ENCODE measurements around the gene FBRSL1. TPM values are rescaled to one million over a fixed set of nuclear protein-coding genes. Genes with fewer than 3 reads are reported as not detected.

FBRSL1 gene
- total RNA-seq, 1 donor from 2014 or later, result 58.7 TPM

DNA sequence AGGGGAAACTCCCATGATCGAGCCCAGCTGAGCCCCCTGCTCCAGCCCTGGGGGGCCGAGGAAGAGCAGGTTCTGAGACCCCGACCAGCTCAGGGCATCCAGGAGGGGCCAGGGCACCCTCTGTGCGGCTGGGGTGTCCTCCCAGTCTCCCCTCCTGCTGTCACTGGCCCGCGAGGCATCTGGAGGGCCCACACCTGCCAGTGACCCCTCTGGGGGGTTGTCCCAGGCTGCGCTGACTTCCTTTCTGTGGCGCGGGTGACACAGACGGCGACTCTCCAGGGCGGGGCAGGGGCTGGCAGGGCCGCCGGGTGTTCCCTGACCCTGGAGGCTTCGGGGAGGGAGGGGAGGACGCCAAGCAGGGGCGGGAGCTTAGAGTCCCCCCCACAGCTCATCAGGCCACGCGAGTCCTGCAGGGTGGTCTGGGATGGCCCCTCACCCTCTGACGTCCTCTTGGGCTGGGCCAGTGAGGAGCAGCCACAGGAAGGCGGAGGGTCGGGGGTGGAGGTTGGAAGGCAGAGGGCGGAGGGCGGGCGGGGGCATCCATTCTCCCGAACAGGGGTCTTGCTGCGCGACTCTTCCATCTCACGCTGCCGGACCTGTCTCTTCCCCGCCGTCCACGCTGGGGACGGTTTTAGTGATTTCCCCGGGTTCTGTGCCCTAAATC lies 38.6 kb upstream of the FBRSL1 start:
- Mint-ChIP-seq H3K4me1 (peaks cover 48% of the 10 kb centered on the region), H3K4me3 (peak overlapping the region; percentile 32), H3K36me3 (ENCODE audit: low read depth) (no peaks in the 10 kb centered on the region), H3K27me3 (no peaks in the 10 kb centered on the region), H3K27ac (no peak overlapping the region), H3K9me3 (no peaks in the 10 kb centered on the region)
- ChIA-PET CTCF (no interaction called here), POLR2A (interaction anchor here (0.9 to 1.3 kb wide), 2 partner anchors 19 to 35 kb away, joined by 4 to 5 read pairs; no protein-coding TSS in a partner anchor)
- DNase-seq, result no peak
- intact Hi-C loops (cut with micrococcal nuclease), result loop anchor here (1.0 kb wide), 2 partner anchors 16 to 38 kb away; no protein-coding TSS in a partner anchor
- peak; percentile 86 for ATAC-seq (ENCODE audit: low read depth)
- TF ChIP-seq, protein P1, sequence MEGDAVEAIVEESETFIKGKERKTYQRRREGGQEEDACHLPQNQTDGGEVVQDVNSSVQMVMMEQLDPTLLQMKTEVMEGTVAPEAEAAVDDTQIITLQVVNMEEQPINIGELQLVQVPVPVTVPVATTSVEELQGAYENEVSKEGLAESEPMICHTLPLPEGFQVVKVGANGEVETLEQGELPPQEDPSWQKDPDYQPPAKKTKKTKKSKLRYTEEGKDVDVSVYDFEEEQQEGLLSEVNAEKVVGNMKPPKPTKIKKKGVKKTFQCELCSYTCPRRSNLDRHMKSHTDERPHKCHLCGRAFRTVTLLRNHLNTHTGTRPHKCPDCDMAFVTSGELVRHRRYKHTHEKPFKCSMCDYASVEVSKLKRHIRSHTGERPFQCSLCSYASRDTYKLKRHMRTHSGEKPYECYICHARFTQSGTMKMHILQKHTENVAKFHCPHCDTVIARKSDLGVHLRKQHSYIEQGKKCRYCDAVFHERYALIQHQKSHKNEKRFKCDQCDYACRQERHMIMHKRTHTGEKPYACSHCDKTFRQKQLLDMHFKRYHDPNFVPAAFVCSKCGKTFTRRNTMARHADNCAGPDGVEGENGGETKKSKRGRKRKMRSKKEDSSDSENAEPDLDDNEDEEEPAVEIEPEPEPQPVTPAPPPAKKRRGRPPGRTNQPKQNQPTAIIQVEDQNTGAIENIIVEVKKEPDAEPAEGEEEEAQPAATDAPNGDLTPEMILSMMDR (IDR thresholded peaks at IDR 0.05), result no peak

DNA sequence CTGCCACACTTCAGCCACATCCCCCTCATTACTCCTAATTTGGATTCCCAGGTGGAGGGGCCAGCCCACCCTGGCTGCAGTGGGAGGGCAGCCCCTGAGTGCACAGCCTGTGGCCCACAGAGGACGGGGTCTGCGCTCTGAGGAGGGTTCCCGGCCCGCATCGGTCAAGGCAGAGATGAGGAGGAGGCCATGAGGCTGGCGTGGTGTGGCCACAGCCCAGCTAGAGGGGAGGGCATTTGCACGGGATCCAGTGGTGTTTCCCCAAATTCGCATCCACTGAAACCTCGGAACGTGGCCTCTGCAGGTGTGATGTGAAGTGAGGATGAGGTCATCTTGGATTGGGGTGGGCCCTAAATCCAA lies 38.1 kb upstream of the FBRSL1 start:
- intact Hi-C loops (cut with micrococcal nuclease), result loop anchor here (1.0 kb wide), 2 partner anchors 15 to 37 kb away; no protein-coding TSS in a partner anchor
- DNase-seq (no peak), ATAC-seq (ENCODE audit: low read depth) (no peak)
- TF ChIP-seq, protein P1 (IDR thresholded peaks at IDR 0.05), result no peak
- CTCF ChIA-PET, result no interaction called here
- H3K4me3 Mint-ChIP-seq, result no peak overlapping the region
- POLR2A ChIA-PET, result no interaction called here
- peak overlapping the region; percentile 35 for H3K27ac Mint-ChIP-seq
- H3K27me3 Mint-ChIP-seq, result no peaks in the 10 kb centered on the region
- H3K36me3 Mint-ChIP-seq (ENCODE audit: low read depth), result no peaks in the 10 kb centered on the region
- H3K4me1 Mint-ChIP-seq, result peaks cover 46% of the 10 kb centered on the region
- H3K9me3 Mint-ChIP-seq, result no peaks in the 10 kb centered on the region

DNA sequence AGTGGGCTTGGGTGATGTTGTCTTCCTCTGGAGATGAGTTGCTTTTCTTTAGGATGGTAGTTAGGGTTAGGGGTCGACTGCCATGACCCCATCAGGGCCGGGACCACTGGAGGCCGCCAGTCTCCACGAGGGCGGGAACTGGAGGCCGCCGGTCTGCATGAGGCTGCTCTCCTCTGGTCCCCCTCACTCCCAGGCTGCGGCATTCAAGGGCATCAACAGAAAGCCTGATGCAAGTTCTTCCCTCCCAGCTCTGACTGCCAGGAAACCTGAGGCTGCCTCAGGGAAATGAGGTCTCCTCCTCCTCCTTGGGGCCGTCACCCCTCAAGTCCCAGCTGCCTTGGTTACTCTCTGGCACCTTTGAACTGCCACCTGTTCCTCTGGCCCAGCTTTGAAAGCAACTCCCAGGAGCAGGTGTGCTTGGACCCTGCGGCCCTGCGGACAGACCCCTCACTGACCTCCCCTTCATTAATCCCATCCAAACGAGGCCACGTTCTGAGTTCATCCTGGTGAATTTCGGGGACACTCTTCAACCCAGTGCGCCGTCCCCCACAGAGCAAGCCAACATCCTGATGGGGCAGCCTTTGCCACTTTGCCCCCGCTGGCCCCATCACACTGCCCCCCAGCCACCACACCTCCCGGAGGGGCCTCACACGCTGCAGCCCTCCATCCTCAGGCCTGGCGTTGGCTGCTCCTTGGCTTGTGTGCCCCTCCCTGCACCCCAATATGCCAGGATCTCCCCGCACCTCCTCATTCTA lies 37.2 kb upstream of the FBRSL1 start:
- Mint-ChIP-seq H3K27me3 (no peaks in the 10 kb centered on the region), H3K27ac (no peak overlapping the region), H3K4me3 (no peak overlapping the region), H3K4me1 (peaks cover 43% of the 10 kb centered on the region), H3K36me3 (ENCODE audit: low read depth) (no peaks in the 10 kb centered on the region), H3K9me3 (no peaks in the 10 kb centered on the region)
- ChIA-PET POLR2A (no interaction called here), CTCF (no interaction called here)
- DNase-seq (no peak), ATAC-seq (ENCODE audit: low read depth) (no peak)
- intact Hi-C loops (cut with micrococcal nuclease), result no loop called here
- TF ChIP-seq, protein P1 (IDR thresholded peaks at IDR 0.05), result no peak

DNA sequence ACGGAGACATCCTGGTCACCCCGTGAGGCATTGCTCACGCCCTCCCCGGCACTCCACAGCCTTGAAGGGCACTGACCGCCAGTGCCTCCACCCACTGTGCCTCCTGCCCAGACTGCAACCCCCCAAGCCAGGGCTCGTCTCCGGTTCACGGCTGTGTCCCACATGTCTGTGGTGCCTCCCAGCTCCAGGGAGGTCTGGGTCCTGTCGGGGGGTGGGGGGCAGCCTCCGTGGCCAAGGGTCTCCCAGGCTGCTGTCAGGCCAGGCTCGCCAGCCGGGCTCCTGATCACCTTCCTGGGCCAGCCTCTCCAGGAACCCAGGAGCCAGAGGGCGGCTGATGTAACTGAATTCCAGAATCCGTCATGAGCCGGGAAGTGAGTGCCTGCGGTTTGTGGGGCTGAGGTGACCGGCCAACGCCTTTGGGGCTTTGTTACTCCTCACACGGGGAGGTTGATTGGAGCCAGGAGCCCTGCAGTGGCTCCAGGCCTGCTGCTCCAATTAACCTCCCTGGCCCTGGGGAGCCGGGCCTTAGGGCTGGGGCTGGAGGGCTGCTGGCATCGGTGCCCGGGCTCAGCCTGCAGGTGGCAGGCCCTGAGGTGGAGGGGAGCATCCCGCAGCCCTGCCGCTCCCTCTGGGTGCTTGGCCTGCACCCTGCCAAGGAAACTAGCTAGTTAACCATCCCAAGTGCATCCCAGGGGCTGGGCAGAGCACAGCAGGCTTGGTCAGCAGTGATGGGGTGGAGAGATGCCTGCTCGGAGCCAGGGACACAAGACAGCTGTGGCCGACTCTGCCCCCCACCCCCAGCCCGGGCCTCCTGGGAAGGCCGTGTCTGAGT lies 36.4 kb upstream of the FBRSL1 start:
- DNase-seq, result no peak
- TF ChIP-seq, protein P1 (IDR thresholded peaks at IDR 0.05), result no peak
- no peak for ATAC-seq (ENCODE audit: low read depth)
- CTCF ChIA-PET, result no interaction called here
- no peaks in the 10 kb centered on the region for H3K9me3 Mint-ChIP-seq
- intact Hi-C loops (cut with micrococcal nuclease), result no loop called here
- POLR2A ChIA-PET, result interaction anchor here (0.8 kb wide), 1 partner anchor 29 kb away, joined by 4 read pairs; no protein-coding TSS in a partner anchor
- H3K4me1 Mint-ChIP-seq, result peaks cover 38% of the 10 kb centered on the region
- H3K36me3 Mint-ChIP-seq (ENCODE audit: low read depth), result no peaks in the 10 kb centered on the region
- no peaks in the 10 kb centered on the region for H3K27me3 Mint-ChIP-seq
- H3K27ac Mint-ChIP-seq, result no peak overlapping the region
- H3K4me3 Mint-ChIP-seq, result no peak overlapping the region
